Activated T-cell treated with anti-CD3 and anti-CD28 coated beads, Interleukin-2, amount 50 U/mL, for 72 hours (primary cell): ENCODE data around the gene SRBD1. TPM values are rescaled to one million over a fixed set of nuclear protein-coding genes. Genes with fewer than 3 reads are reported as not detected.

Source experiments
- ATAC-seq, 2 donors: fragments of 150-1000 bp; cut with Tn5 transposase; replicated peaks in 1 of 2; 2 replicates each; pipeline ENCODE4 v1.10.0; 2021; ENCODE audit warnings: moderate library complexity in 2 of 2, mild to moderate bottlenecking in 1 of 2
- DNase-seq, 2 donors: peaks; one replicate each; pipeline ENCODE4 v3.0.0; 2021 to 2022; ENCODE audit warnings: mixed read lengths in 1 of 2
- H3K27ac Mint-ChIP-seq: one replicate; pipeline ENCODE4 v1.8.0; 2022; ENCODE audit warnings: mild to moderate bottlenecking, moderate library complexity, mixed read lengths
- H3K27me3 Mint-ChIP-seq: one replicate; pipeline ENCODE4 v1.8.0; 2022; ENCODE audit warnings: low read depth, mixed read lengths
- H3K36me3 Mint-ChIP-seq, 2 donors: one replicate each; pipeline ENCODE4 v1.8.0; 2022; ENCODE audit warnings: mixed read lengths in 2 of 2, mild to moderate bottlenecking in 1 of 2; ENCODE audit not compliant: insufficient read depth in 2 of 2
- H3K4me1 Mint-ChIP-seq: one replicate; pipeline ENCODE4 v1.8.0; 2022; ENCODE audit warnings: low read depth, mixed read lengths
- H3K4me3 Mint-ChIP-seq, 2 donors: one replicate each; pipeline ENCODE4 v1.8.0; 2022; ENCODE audit warnings: mild to moderate bottlenecking in 2 of 2, mixed read lengths in 2 of 2, moderate library complexity in 2 of 2
- H3K9me3 Mint-ChIP-seq, 2 donors: one replicate each; pipeline ENCODE4 v1.8.0; 2022; ENCODE audit warnings: mixed read lengths in 2 of 2
- total RNA-seq, 2 donors: library from RNA; stranded (reverse); gene quantifications; one replicate each; pipeline ENCODE4 v1.2.3, GENCODE V29; 2022

Gene SRBD1
- total RNA-seq, 2 donors from 2014 or later: 19.0 to 20.3 TPM

- no peak overlapping the region for H3K4me3 Mint-ChIP-seq
- no peaks in the 10 kb centered on the region for H3K9me3 Mint-ChIP-seq
- no peaks in the 10 kb centered on the region for H3K36me3 Mint-ChIP-seq
- H3K4me1 Mint-ChIP-seq: no peaks in the 10 kb centered on the region
- ATAC-seq (no peak), DNase-seq (no peak)
- no peaks in the 10 kb centered on the region for H3K27me3 Mint-ChIP-seq
- H3K27ac Mint-ChIP-seq: no peak overlapping the region
These were observed 240.7 kb downstream of the SRBD1 start for GRCh38 chr2:45370369-45370768.

GRCh38 chr2:45368792-45369191, 242.3 kb downstream of the SRBD1 start:
- Mint-ChIP-seq H3K4me3 (no peak overlapping the region), H3K4me1 (no peaks in the 10 kb centered on the region), H3K27ac (no peak overlapping the region), H3K36me3 (no peaks in the 10 kb centered on the region), H3K9me3 (no peaks in the 10 kb centered on the region), H3K27me3 (no peaks in the 10 kb centered on the region)
- ATAC-seq (no peak), DNase-seq (no peak)

- Mint-ChIP-seq H3K27me3 (no peaks in the 10 kb centered on the region), H3K4me1 (no peaks in the 10 kb centered on the region), H3K36me3 (no peaks in the 10 kb centered on the region), H3K4me3 (no peak overlapping the region), H3K27ac (no peak overlapping the region), H3K9me3 (no peaks in the 10 kb centered on the region)
- ATAC-seq: no peak
- no peak for DNase-seq
These were observed 249.4 kb downstream of the SRBD1 start for GRCh38 chr2:45361666-45362065.

- Mint-ChIP-seq H3K9me3 (peaks cover 0 to 2% of the 10 kb centered on the region in 2 donors), H3K4me1 (no peaks in the 10 kb centered on the region), H3K36me3 (no peaks in the 10 kb centered on the region), H3K4me3 (no peak overlapping the region), H3K27me3 (no peaks in the 10 kb centered on the region), H3K27ac (no peak overlapping the region)
- no peak for DNase-seq
- no peak for ATAC-seq
These were observed 256.3 kb downstream of the SRBD1 start for GRCh38 chr2:45354776-45355175.

- ATAC-seq: no peak
- no peaks in the 10 kb centered on the region for H3K27me3 Mint-ChIP-seq
- H3K36me3 Mint-ChIP-seq: no peaks in the 10 kb centered on the region
- H3K27ac Mint-ChIP-seq: no peak overlapping the region
- no peak for DNase-seq
- no peak overlapping the region for H3K4me3 Mint-ChIP-seq
- H3K4me1 Mint-ChIP-seq: no peaks in the 10 kb centered on the region
- peaks cover 0 to 2% of the 10 kb centered on the region in 2 donors for H3K9me3 Mint-ChIP-seq
These were observed 257.2 kb downstream of the SRBD1 start for GRCh38 chr2:45353879-45354278.

GRCh38 chr2:45352506-45352905, 258.6 kb downstream of the SRBD1 start:
- no peaks in the 10 kb centered on the region for H3K36me3 Mint-ChIP-seq
- DNase-seq: no peak
- no peak overlapping the region for H3K4me3 Mint-ChIP-seq
- no peak overlapping the region for H3K27ac Mint-ChIP-seq
- no peaks in the 10 kb centered on the region for H3K4me1 Mint-ChIP-seq
- H3K27me3 Mint-ChIP-seq: no peaks in the 10 kb centered on the region
- no peak for ATAC-seq
- H3K9me3 Mint-ChIP-seq: peaks cover 0 to 3% of the 10 kb centered on the region in 2 donors

- no peak for ATAC-seq
- no peaks in the 10 kb centered on the region for H3K4me1 Mint-ChIP-seq
These were observed 265.5 kb downstream of the SRBD1 start for GRCh38 chr2:45345331-45346234.

GRCh38 chr2:45344502-45344901, 266.6 kb downstream of the SRBD1 start:
- no peaks in the 10 kb centered on the region for H3K36me3 Mint-ChIP-seq
- H3K4me3 Mint-ChIP-seq: no peak overlapping the region
- ATAC-seq: no peak
- peaks cover 5% of the 10 kb centered on the region for H3K27me3 Mint-ChIP-seq
- H3K4me1 Mint-ChIP-seq: no peaks in the 10 kb centered on the region
- H3K27ac Mint-ChIP-seq: no peak overlapping the region
- DNase-seq: no peak
- H3K9me3 Mint-ChIP-seq: peaks cover 0 to 2% of the 10 kb centered on the region in 2 donors

More at GRCh38 chr2:45345331-45346234, 265.5 kb downstream of the SRBD1 start:
- no peak for DNase-seq
- Mint-ChIP-seq H3K9me3 (peaks cover 0 to 4% of the 10 kb centered on the region in 2 donors), H3K27ac (no peak overlapping the region), H3K36me3 (no peaks in the 10 kb centered on the region), H3K27me3 (peaks cover 5% of the 10 kb centered on the region), H3K4me3 (no peak overlapping the region)

GRCh38 chr2:45344071-45344470, 267.0 kb downstream of the SRBD1 start:
- Mint-ChIP-seq H3K9me3 (peaks cover 0 to 2% of the 10 kb centered on the region in 2 donors), H3K4me1 (no peaks in the 10 kb centered on the region), H3K36me3 (no peaks in the 10 kb centered on the region), H3K27ac (no peak overlapping the region), H3K27me3 (peaks cover 5% of the 10 kb centered on the region), H3K4me3 (no peak overlapping the region)
- DNase-seq: no peak
- ATAC-seq: no peak

- H3K4me3 Mint-ChIP-seq: no peak overlapping the region
- ATAC-seq: no peak
- no peaks in the 10 kb centered on the region for H3K4me1 Mint-ChIP-seq
- DNase-seq: no peak
- peaks cover 5% of the 10 kb centered on the region for H3K27me3 Mint-ChIP-seq
- peaks cover 0 to 2% of the 10 kb centered on the region in 2 donors for H3K9me3 Mint-ChIP-seq
- H3K36me3 Mint-ChIP-seq: no peaks in the 10 kb centered on the region
- no peak overlapping the region for H3K27ac Mint-ChIP-seq
These were observed 267.6 kb downstream of the SRBD1 start for GRCh38 chr2:45343251-45344017.

- H3K27me3 Mint-ChIP-seq: peaks cover 5% of the 10 kb centered on the region
- H3K27ac Mint-ChIP-seq: no peak overlapping the region
- DNase-seq (no peak), ATAC-seq (no peak)
- no peak overlapping the region for H3K4me3 Mint-ChIP-seq
- H3K9me3 Mint-ChIP-seq: no peaks in the 10 kb centered on the region
- no peaks in the 10 kb centered on the region for H3K36me3 Mint-ChIP-seq
- no peaks in the 10 kb centered on the region for H3K4me1 Mint-ChIP-seq
These were observed 270.7 kb downstream of the SRBD1 start for GRCh38 chr2:45340318-45340717.

- Mint-ChIP-seq H3K4me1 (no peaks in the 10 kb centered on the region), H3K9me3 (no peaks in the 10 kb centered on the region), H3K36me3 (no peaks in the 10 kb centered on the region), H3K27ac (no peak overlapping the region), H3K27me3 (peaks cover 5% of the 10 kb centered on the region), H3K4me3 (no peak overlapping the region)
- ATAC-seq (no peak), DNase-seq (no peak)
These were observed 271.8 kb downstream of the SRBD1 start for GRCh38 chr2:45339253-45339652.
